GM21737 (cell line): Measurements from ENCODE around the gene GATA3.
A peak's percentile ranks its signal among the peaks of the same experiment; 100 is the strongest.

Experiments used
- ATAC-seq: cut with Tn5 transposase; IDR thresholded peaks from one replicate; pipeline ENCODE4 v1.9.1; 2021; ENCODE audit warnings: mild to moderate bottlenecking, moderate library complexity; ENCODE audit not compliant: unreplicated experiment

GATA3 gene

DNA sequence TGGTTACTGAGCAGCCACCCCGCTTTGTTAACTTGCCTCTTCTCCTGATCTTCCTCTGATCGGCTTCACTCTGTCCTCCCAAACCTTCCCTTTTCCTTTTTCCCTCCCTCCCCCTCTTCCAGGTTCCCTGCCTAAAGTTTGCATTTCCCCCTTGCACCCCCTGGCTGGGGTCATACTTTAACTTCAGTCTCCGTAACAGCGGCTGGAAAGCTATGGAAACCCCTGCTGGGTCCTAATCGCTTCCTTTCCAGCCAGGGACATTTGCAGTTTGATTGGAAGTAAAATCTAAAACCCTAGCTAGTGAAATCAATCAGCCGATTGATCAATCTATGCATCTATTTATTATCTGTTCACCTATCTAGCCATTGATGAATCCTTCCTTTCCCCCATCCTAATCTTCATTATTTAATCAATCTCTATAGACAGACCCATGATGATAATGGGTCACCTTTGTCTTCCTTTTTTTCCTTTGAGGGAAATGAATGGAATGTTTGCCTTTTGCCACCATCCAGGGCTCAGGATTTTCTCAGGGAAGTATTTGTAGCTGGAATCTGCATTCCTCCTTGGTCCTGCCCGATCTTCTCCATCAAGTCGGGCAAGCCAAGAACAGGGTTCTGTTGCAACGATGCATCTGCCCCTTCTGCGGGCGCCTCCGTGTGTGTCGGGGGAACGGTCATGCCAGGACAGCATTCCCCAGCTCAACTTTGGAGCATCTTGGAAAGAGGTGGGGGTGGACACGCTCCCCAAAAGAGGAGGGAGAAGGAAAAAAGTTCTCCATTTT, 8.8 kb downstream of the GATA3 start:
- ATAC-seq = no peak

DNA sequence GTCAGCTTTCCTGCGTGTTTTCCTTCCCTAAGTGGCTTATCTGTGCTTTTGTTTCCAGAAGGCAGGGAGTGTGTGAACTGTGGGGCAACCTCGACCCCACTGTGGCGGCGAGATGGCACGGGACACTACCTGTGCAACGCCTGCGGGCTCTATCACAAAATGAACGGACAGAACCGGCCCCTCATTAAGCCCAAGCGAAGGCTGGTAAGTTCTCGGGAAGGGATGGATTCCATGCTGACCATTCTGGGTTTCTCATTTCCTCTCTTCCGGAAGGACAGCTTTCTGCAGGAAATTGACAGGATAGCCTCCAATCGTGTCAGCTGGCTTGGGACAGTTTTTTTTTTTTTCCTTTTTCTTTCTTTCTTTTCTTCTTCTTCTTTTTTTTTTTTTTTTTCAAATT, 9.4 kb downstream of the GATA3 start:
- ATAC-seq = no peak

DNA sequence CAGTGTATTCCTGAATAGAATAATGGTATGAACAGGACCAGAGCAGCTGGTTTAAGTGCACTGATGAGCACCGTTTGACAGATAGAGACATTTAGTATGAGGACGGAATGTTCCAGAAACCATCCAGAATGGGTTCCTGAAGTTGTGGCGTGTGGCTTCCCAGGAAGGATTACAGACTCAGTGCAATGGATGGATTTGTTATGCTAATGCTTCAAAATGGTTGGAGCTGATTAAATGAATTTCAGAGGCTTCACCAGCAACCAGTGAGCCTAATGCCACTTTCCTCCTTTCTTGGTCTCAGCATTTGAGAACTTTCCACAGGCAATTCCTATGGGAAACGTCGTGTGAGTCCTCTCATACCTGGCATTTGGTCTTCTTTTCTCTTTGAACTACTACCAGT, 9.9 kb downstream of the GATA3 start:
- no peak for ATAC-seq

DNA sequence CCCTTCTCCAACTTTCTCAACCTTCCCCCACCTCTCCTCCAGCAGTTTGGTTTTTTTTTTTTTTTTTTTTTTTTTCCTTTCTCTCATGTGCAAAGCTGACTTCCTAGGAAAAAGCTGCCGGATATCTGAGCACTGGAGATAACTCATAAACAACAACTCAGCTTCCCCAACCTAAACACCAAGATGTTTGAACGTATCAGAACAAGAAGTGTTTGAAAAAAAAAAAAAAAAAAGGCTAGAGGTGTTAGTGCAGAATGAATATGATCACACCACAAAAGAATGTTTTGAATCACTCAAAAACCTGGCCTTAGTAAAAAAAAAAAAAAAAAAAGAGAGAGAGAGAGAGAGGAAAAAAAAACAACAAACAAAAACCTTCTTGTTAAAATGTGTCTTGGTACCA, 11.2 kb downstream of the GATA3 start:
- no peak for ATAC-seq

DNA sequence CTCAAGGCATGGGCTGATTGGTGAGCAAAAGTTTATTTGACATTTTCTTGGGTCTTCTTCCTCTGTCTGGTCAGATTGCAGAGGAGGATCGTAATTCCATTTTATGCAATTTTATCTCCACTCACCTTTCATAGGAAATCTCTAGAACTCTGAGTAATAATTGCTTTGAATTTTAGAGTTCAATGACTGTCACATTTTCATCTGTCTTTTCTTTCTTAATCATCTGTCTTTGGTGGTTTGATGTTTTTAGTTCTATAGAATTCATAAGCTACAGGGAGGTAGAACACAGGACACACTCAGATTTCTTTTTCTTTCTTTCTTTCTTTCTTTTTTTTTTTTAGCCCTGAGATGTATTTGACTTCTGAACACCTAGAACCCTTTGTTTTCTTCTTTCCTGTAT, 11.6 kb downstream of the GATA3 start:
- ATAC-seq = no peak

DNA sequence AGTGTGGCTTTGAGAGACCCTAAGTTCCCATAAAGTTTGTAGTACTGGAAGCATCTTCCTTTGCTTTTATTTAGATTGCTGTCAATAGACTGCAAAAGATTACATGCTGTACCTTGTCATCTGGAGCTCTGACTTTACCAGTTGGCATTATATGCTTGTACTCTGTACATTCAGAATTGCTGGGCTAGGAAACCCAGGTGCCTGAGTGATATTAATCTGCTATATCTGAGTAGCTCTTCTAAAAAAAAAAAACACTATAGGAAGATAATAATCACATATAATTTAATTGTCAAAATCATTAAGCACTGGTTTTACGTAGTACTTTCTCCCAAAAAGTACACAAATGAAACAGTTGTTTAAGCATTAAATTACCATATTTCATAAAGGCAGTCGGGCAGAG, 12.3 kb downstream of the GATA3 start:
- ATAC-seq = no peak

DNA sequence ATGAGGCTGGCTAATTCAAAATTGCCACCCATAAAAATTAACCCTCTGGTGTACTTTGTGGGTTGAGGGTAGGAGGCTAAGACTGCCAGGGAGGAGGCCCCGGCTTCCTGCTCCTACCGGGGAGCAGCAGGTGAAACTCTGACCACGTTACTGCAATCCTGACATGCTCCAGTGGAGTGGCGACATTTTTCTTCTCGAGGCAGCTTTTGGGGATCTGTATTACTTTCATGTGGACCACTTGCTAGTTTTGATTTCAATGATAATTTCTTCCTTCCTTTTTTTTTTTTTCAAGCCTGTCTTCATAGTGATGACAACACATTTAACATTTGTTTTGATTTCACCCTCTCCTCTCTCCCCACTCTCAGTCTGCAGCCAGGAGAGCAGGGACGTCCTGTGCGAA, 14.6 kb downstream of the GATA3 start:
- ATAC-seq = no peak

DNA sequence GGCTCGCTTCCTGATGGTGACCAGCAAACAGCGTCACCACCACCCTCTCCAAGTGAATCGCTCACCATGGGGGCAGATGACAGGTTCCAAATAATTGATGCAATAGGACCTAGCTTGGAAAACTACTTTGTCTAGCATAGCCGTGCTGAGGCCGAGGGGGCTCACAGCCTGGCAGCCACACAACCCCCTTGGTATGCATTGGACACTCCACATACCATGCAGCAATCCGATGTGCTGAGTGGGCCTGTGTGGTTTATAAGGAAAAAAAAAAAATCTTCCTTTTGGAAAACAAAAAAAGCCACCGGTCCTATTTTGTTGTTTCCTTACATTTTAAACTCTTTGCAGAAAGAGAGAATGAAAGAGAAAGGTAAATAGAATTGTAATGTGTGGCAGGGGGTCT, 15.1 kb downstream of the GATA3 start:
- ATAC-seq = no peak

DNA sequence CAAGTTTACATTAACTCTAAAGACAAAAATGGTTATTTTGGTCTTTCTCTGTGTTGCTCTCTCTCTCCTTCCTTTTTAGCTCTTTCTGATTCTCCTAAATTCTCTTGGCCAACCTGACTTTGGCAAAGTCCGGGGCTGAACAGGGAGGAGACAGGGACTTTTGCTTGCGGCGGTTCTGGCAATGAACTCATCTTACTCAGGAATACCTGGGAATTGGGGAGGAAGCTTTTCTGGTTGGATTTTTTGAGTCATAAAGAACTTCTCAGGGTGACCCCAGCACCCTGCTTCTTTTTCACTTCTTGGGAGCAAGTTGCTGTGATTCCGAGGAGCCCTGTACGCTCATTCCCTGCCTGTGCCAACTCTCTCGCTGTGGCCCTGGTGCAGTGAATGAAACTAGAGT, 16.0 kb downstream of the GATA3 start:
- ATAC-seq = no peak

DNA sequence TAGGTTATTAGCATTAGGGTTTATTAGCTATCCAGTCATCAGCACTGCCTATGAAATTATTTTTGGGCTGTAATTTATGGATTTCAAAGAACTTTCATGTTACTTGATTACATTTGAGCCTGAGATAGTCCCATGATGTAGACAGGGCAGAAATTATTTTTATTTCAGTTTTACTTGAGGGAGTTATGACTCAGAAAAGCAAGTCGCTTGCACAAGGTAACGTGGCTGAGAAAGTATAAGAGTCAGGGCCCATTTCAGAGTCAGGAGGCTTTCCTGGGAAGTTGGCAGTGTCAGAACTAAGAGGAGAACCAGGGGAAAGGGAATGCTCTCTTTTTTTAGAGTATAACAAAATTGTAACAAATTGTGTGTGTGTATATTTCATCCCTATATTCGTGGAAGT, 16.5 kb downstream of the GATA3 start:
- ATAC-seq = no peak

DNA sequence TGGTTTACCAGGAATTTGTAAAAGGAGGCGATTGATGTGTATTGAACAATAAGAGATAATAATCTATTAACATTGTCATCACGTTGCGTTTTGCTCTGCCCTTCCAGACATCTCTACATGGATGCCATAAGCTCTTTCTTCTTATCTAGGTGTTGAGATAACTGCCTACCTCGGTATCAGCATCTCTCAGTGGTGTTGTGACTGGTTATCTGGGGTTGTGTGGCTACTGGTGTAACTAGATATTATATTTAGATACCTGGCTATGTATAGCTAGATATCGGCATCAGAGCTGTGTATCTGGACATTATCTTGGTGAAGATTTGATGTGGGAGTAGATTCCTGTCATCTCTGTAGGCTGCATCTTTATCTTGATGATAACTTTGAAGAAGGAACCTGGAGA, 17.2 kb downstream of the GATA3 start:
- ATAC-seq = no peak

DNA sequence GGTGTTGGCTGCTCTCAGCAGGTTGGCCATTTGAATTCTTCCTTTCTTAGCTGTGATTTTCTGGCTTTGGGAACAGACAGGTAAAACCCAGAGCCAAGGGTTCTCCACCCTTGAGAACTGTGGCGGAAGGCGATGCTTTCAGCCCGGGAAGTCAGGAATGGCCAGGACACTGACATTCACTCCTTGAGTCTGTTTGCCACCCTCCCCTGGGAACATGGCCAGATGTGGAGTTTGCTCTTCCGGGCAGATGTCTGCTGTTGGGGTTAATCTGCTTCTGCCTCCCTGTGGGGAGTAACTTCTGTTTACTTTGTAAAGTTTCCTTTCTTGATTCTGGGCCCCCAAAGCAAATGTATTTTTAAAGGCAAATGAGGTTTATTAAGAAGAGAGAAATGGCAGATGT, 17.7 kb downstream of the GATA3 start:
- ATAC-seq = no peak

DNA sequence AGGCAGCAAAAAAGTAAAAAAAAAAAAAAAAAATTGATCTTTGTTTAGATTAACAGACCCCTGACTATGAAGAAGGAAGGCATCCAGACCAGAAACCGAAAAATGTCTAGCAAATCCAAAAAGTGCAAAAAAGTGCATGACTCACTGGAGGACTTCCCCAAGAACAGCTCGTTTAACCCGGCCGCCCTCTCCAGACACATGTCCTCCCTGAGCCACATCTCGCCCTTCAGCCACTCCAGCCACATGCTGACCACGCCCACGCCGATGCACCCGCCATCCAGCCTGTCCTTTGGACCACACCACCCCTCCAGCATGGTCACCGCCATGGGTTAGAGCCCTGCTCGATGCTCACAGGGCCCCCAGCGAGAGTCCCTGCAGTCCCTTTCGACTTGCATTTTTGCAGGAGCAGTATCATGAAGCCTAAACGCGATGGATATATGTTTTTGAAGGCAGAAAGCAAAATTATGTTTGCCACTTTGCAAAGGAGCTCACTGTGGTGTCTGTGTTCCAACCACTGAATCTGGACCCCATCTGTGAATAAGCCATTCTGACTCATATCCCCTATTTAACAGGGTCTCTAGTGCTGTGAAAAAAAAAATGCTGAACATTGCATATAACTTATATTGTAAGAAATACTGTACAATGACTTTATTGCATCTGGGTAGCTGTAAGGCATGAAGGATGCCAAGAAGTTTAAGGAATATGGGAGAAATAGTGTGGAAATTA, 19.4 kb downstream of the GATA3 start:
- ATAC-seq = no peak

DNA sequence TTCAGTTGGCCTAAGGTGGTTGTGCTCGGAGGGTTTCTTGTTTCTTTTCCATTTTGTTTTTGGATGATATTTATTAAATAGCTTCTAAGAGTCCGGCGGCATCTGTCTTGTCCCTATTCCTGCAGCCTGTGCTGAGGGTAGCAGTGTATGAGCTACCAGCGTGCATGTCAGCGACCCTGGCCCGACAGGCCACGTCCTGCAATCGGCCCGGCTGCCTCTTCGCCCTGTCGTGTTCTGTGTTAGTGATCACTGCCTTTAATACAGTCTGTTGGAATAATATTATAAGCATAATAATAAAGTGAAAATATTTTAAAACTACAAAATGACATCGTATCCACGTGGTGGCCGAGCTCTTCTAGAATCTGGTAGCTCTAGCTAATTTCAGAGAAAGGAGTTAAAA, 20.4 kb downstream of the GATA3 start:
- ATAC-seq = no peak

DNA sequence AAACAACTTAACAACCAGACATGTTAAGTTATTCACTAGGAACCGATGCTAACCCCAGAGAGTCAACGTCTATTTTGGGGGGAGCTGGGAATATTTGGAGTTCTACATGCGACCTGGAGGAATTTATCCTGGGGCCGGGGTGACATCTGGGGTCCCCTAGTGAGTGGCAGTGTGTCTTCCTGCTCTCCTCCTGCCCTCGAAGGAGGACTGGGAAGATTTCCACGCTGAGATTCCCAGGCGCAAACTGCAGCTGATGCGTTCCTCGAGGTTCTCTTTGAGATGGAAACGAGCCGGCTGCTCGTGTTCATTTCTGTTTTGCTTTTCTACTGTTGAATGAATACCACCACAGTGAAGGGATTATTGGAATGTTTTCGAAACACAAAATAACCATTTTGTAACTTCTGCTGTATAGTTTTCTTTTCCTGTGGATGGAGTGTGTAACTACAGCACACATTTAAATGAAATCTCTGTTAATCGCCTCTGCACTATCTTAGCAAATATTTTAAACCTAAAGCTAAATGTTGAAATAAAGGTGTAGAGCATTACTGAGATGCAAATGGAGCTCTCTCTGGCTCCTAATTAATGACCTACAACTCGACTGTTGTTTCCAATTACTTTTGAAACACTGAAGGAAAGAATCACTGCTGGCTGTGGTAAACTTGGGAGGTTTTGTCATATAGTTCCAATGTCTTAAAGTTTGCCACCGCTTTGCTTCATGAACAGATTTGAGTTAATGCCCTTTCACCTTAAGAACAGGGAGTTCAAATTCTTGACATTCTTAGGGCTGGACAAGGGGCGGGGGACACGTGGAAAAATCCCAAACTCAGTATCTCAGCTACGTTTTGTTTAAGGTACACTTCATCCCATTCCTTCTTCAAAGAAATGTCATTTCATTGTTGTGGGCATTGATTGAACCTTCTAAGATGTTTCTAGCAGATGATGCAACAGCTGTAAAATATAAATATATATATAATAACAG, 21.1 kb downstream of the GATA3 start:
- ATAC-seq = no peak

DNA sequence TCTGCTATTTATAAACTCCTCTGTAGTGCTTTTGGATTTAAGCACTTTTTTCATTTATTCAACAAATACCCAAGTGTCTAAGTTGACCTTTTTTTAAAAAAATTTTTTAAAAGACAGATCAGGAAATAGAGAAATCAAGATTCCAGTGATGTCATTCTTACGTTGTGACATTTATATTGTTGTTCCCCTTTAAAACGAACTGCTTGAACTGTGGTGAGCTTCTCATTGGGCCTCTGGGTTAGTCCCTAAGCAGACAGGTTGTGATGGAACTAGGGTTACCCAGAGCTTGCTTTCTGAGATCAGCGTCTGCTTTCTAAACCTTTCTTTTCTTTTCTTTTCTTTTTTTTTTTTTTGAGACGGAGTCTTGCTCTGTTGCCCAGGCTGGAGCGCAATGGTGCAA, 22.4 kb downstream of the GATA3 start:
- no peak for ATAC-seq

DNA sequence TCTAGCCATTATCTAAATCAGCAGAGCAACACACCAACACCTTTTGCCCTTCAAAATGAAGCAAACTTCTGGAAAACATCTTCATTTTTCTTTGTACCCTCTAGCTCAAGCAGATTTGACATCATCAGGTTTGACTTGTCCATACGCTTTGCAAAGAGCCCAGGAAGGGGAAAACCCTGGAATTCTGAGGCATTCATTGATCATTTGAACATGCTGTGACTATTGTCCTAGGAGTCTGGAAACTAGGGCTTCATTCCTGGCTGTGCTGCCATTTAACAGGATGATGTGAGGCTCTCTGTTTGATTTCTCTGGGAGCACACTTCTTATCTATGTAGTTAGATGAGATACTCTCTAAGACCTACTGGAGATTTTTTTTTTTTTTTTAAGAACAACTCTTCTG, 23.5 kb downstream of the GATA3 start:
- ATAC-seq = no peak

DNA sequence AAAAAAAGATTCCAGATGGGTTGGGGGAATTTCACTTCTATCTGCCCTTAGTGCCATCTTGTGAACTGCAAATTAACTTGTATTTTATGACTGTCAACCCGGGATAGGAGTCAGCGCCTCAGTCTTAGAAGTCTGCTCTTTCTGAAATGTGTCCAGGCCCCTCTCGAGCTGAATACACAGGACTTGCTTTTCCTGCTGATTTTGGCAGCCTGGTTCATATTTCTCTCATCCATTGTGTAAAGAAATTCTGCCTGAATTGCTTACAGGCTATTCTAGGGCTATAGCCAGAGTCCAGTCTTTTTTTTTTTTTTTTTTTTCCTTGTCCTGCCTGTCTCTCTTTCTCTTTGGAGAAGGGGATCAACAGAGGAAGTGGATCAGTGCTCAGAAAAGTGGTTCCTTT, 24.6 kb downstream of the GATA3 start:
- no peak for ATAC-seq

DNA sequence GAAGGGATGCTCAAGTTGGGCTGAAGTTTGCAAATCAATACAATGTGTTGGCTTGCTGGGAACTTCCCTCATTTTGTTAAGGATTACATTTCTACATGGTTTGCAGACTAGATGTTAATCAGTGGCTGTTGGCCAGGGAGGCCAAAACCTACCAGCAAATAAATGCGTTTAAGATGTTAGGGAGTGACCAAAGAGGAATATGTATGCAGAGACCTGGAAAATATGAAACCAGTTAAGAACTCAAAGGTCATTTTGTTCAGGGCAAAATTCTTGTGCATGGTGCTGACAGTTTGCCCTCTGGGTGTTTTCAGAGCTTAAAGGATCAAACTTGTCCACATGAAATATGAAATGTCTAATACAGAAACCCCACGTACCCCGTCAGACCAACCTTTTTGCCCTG, 30.3 kb downstream of the GATA3 start:
- no peak for ATAC-seq

DNA sequence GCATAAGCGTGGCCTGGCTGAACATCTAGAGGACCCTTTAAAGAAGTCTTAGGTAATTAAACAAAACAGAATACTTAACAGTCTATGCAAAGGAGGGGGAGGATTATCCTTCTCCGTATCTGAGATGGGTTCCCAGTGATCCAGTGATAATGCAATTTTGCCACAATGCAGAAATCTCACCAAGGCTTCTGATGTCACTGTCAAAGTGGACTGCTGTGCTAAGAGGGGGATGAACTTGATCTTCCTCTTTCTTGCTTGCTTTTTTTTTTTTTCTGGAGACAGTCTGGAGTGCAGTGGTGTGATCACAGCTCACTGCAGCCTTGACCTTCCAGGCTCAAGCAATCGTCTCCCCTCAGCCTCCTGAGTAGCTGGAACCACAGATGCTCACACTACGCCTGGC, 30.8 kb downstream of the GATA3 start:
- ATAC-seq = no peak

DNA sequence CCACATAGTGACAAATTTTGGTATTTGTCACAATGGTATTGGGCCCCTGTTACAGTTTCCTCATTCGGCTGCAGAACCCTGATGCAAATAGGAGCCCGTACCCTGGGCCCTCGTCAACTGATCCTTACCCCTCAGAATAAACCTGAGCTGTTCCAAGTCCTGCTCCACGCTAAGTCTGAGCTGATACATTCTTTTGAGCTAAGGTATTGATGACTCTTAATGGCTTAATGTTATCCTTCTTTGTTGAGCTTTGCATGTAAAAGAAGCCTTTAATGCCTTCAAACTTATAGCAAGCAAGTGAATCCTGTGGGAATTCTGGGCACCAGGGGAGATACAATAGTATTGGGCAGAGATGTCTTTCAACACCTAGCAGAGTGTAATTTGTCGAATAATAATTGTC, 31.8 kb downstream of the GATA3 start:
- no peak for ATAC-seq

DNA sequence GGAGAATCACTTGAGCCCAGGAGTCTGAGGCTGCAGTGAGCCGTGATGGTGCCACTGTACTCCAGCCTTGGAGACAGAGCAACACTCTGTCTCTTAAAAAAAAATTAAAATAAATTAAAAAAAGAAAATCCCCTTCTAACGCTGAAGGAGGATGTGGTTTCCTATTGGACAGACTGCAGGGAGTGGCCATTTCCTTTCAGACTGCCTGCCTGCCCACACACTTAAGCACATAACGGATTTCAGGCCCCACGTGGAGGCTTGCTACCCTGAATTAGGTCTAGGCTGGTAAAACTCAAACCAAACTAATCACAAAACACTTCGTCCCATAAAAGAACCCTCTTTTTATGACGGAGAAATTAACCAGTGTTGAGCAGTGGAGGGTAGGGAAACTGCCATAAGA, 34.0 kb downstream of the GATA3 start:
- ATAC-seq = peak; percentile 83
